HG03520 (cell line): Measurements from ENCODE around the gene ATP23.

Experiments
- ATAC-seq: cut with Tn5 transposase; IDR thresholded peaks from one replicate; pipeline ENCODE4 v1.9.1; 2021; ENCODE audit warnings: mild to moderate bottlenecking, moderate library complexity; ENCODE audit not compliant: unreplicated experiment

ATP23 gene

GRCh38 chr12:57941165-57941894 lies at the start of gene ATP23:
ATP23 (plus strand) TSS chr12:57941567; CDS start chr12:57941702, 135 bp downstream.
- peak; percentile 87 for ATAC-seq

GRCh38 chr12:57892232-57892972 lies 49.0 kb upstream of the ATP23 start:
- no peak for ATAC-seq

GRCh38 chr12:57893431-57894353 lies 47.7 kb upstream of the ATP23 start:
- ATAC-seq, result no peak

- ATAC-seq, result no peak
Measured at GRCh38 chr12:57894399-57895292, 46.7 kb upstream of the ATP23 start.

- no peak for ATAC-seq
Measured at GRCh38 chr12:57895389-57896114, 45.8 kb upstream of the ATP23 start.

- ATAC-seq, result no peak
Measured at GRCh38 chr12:57896115-57896433, 45.3 kb upstream of the ATP23 start.

GRCh38 chr12:57896434-57897201 lies 44.7 kb upstream of the ATP23 start:
- ATAC-seq, result no peak

GRCh38 chr12:57897286-57897974 lies 43.9 kb upstream of the ATP23 start:
- no peak for ATAC-seq

- peak; percentile 16 for ATAC-seq
Measured at GRCh38 chr12:57898308-57898970, 42.9 kb upstream of the ATP23 start.

- ATAC-seq, result peak; percentile 82
Measured at GRCh38 chr12:57899010-57899662, 42.2 kb upstream of the ATP23 start.

- no peak for ATAC-seq
Measured at GRCh38 chr12:57902478-57902969, 38.8 kb upstream of the ATP23 start.

- ATAC-seq, result no peak
Measured at GRCh38 chr12:57904426-57904825, 36.9 kb upstream of the ATP23 start.

- ATAC-seq, result peak; percentile 91
Measured at GRCh38 chr12:57904848-57905811, 36.2 kb upstream of the ATP23 start.

GRCh38 chr12:57905812-57906475 lies 35.4 kb upstream of the ATP23 start:
- no peak for ATAC-seq

GRCh38 chr12:57906821-57907220 lies 34.5 kb upstream of the ATP23 start:
- ATAC-seq, result no peak
